Measurements from ENCODE around the gene LRCH4. TPM values are rescaled to one million over a fixed set of nuclear protein-coding genes. Genes with fewer than 3 reads are reported as not detected.
"Not testable (repeated sequence)": the region's sequence is repeated elsewhere in the genome, so short reads cannot be mapped to it uniquely, and the experiment has no call there.

LRCH4 gene
- total RNA-seq, 1 donor = 153 TPM

DNA sequence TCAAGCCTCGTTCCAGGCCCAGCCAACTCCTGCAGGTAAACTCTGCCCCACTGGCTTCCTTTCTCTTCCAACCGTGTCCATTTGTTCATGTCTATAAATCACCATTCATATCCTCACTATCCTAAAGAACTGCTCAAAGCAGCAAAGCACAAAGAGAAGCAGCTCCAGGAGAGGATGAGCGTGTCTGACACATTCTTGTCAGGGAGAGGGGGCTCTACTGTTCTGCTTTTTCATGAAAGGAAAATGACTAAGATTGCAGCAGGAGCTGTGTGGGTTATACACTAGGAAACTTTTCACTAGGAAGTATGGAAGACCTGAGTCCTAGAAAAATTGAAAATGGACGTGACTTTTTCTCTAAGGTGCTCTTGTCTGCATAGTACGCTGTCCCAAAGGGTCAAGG is 30.2 kb downstream of the LRCH4 start:
- no peak overlapping the region for H3K4me3 ChIP-seq (ENCODE audit: low read length)
- H3K27me3 ChIP-seq (ENCODE audit: insufficient read depth, low read length) = no peaks in the 10 kb centered on the region
- H3K9me3 ChIP-seq (ENCODE audit: low read depth, low read length) = no peaks in the 10 kb centered on the region
- peaks cover 25% of the 10 kb centered on the region for H3K4me1 ChIP-seq (ENCODE audit: insufficient read depth, low read length)

- H3K9me3 ChIP-seq (ENCODE audit: low read depth, low read length) = no peaks in the 10 kb centered on the region
- no peaks in the 10 kb centered on the region for H3K27me3 ChIP-seq (ENCODE audit: insufficient read depth, low read length)
- no peak overlapping the region for H3K4me3 ChIP-seq (ENCODE audit: low read length)
- peaks cover 49% of the 10 kb centered on the region for H3K4me1 ChIP-seq (ENCODE audit: insufficient read depth, low read length)
Observed at GRCh38 chr7:100553032-100553431, 32.9 kb downstream of the LRCH4 start.

DNA sequence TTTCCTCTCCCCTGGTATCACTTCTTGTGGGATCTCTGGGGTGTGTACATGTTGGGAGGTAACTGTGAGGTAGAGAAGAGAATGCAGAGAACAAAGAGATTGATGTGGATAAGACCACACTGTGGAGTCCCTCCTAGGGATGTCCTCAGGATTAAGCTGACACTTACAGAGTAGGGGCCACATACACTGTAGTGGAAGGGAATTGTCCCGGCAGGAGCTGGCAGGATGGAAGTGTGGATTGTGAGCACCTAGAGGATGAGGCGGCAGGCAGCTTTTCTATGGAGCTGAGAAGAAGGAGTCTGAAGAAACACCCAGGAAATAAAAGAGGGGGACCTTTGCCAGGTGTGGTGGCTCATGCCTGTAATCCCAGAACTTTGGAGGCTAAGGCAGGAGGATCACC is 33.4 kb downstream of the LRCH4 start:
- H3K4me3 ChIP-seq (ENCODE audit: low read length) = no peak overlapping the region
- no peaks in the 10 kb centered on the region for H3K27me3 ChIP-seq (ENCODE audit: insufficient read depth, low read length)
- H3K9me3 ChIP-seq (ENCODE audit: low read depth, low read length) = no peaks in the 10 kb centered on the region
- peaks cover 54% of the 10 kb centered on the region for H3K4me1 ChIP-seq (ENCODE audit: insufficient read depth, low read length)

- not testable (repeated sequence) for H3K9me3 ChIP-seq (ENCODE audit: low read depth, low read length); H3K4me3 ChIP-seq (ENCODE audit: low read length); H3K27me3 ChIP-seq (ENCODE audit: insufficient read depth, low read length)
- H3K4me1 ChIP-seq (ENCODE audit: insufficient read depth, low read length) = peaks cover 68% of the 10 kb centered on the region
Observed at GRCh38 chr7:100548446-100548845, 37.5 kb downstream of the LRCH4 start.

DNA sequence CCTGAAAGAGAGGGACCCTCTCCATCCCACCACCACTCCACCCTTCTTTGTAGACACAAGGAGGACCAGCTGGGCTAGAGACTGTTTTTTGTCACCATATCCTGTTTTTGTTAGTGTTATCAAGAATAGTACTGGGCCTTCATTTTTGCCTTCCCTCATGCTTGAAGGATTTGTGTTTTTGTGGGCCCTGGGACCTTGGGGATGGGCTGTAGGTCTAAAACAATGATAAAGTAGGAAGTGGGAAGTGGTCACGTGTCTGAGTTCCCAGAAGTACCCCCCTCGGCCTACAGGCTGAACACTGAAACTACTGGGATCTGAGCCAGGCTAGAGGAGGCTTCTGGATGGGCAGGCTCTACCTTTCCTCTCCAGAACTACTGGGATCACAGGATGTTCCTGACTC is 38.1 kb downstream of the LRCH4 start:
- Histone ChIP-seq H3K9me3 (ENCODE audit: low read depth, low read length) (no peaks in the 10 kb centered on the region), H3K4me3 (ENCODE audit: low read length) (no peak overlapping the region), H3K27me3 (ENCODE audit: insufficient read depth, low read length) (no peaks in the 10 kb centered on the region), H3K4me1 (ENCODE audit: insufficient read depth, low read length) (peaks cover 70% of the 10 kb centered on the region)

- Histone ChIP-seq H3K9me3 (ENCODE audit: low read depth, low read length) (no peaks in the 10 kb centered on the region), H3K4me3 (ENCODE audit: low read length) (no peak overlapping the region), H3K4me1 (ENCODE audit: insufficient read depth, low read length) (peaks cover 75% of the 10 kb centered on the region), H3K27me3 (ENCODE audit: insufficient read depth, low read length) (no peaks in the 10 kb centered on the region)
Observed at GRCh38 chr7:100546926-100547800, 38.8 kb downstream of the LRCH4 start.

DNA sequence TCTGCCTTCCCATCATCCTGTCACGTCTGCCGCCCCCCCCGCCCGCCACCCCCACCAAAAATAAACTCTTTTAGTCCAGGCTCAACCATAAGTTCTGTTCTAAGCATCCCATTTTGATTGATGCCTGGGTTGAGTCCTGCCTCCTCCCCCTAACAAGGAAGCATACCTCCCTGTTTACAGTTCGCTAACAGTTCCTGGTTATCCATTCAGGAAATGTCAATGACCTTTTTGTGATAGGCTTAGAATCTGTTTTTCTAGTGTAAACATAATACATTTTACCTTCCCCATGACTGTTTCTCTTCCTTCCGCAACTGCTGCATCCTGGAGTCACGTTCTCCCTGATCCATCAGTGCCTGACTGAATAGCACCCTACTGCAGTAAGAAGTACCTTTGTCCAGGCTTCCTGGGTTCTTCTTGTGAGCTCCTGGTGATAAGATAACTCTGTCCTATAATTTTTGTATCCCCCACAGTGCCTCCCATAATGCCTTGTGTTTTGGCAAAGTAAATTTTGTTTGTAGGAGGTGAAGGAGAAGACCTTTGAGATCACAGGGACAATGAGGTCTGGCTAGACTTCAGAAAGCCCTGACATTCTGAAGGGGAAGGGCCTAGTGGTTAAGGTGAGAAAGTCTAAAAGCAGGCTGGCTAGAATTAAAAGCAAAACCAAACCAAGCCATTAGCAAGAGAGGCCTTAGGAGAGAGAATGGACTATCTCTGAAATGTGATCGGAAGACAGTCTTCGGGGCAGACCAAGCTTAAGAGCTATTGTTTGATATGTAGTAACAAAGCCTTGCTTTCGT is 39.6 kb downstream of the LRCH4 start:
- Histone ChIP-seq H3K4me3 (ENCODE audit: low read length) (no peak overlapping the region), H3K27me3 (ENCODE audit: insufficient read depth, low read length) (no peaks in the 10 kb centered on the region), H3K4me1 (ENCODE audit: insufficient read depth, low read length) (peaks cover 75% of the 10 kb centered on the region), H3K9me3 (ENCODE audit: low read depth, low read length) (no peaks in the 10 kb centered on the region)

DNA sequence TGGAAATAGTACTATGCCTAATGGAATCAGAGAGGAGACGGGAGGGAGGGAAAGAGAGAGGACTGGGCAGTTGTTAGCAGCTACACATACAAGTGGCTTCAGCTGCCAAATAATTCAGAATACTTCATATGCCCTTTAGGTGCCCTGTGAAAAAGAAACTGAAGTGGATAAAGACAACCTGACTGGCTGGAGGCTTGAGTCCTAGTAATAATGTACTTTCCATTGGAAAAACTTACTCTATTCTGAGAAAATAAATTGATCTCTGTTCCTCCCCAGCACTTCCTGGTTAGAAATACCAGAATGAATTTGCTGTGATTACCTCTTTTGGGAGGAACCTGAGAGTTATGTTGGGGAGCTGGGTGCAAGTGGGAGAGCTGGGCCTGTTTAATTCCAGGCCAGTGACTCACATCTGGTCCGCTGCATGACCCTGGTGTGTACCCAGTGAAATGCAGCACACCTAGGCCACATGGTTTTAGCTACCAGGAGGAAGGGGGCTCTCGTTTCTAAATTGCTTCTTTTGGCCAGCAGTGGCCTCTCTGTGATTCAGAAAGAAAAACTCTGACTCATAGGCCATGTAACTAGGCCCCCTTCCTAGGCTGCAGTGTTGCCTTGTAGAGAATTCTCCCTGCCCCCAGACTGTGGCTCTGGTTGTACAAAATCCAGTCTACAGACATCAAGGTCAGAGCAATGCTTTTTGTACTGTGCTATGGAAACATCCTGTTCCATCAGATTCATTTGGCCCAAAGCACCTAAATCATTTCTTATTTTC is 40.4 kb downstream of the LRCH4 start:
- H3K9me3 ChIP-seq (ENCODE audit: low read depth, low read length) = no peaks in the 10 kb centered on the region
- peaks cover 73% of the 10 kb centered on the region for H3K4me1 ChIP-seq (ENCODE audit: insufficient read depth, low read length)
- no peak overlapping the region for H3K4me3 ChIP-seq (ENCODE audit: low read length)
- no peaks in the 10 kb centered on the region for H3K27me3 ChIP-seq (ENCODE audit: insufficient read depth, low read length)

DNA sequence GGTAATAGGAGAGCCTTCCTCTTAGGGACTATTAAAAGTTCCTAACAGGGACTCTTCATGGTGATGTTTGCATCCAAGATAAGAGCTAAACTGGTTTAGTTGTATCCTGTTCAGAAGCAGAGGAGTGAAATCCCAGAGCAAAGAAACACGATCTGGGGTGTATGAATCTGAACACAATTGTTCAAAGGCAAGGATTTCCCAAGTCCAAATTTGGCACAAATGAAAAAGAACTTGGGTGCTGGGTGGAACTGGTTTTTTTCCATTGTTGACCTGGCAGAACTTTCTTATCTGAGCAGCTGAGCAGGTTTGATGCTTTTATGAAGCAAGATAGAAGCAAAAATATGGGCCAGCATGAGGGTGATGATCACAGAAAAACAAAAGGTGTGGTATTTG is 41.0 kb downstream of the LRCH4 start:
- Histone ChIP-seq H3K4me3 (ENCODE audit: low read length) (no peak overlapping the region), H3K27me3 (ENCODE audit: insufficient read depth, low read length) (no peaks in the 10 kb centered on the region), H3K4me1 (ENCODE audit: insufficient read depth, low read length) (peaks cover 73% of the 10 kb centered on the region), H3K9me3 (ENCODE audit: low read depth, low read length) (no peaks in the 10 kb centered on the region)

GRCh38 chr7:100544386-100544785 is 41.5 kb downstream of the LRCH4 start:
- no peaks in the 10 kb centered on the region for H3K9me3 ChIP-seq (ENCODE audit: low read depth, low read length)
- H3K27me3 ChIP-seq (ENCODE audit: insufficient read depth, low read length) = no peaks in the 10 kb centered on the region
- peaks cover 72% of the 10 kb centered on the region for H3K4me1 ChIP-seq (ENCODE audit: insufficient read depth, low read length)
- H3K4me3 ChIP-seq (ENCODE audit: low read length) = no peak overlapping the region

- peaks cover 68% of the 10 kb centered on the region for H3K4me1 ChIP-seq (ENCODE audit: insufficient read depth, low read length)
- no peaks in the 10 kb centered on the region for H3K9me3 ChIP-seq (ENCODE audit: low read depth, low read length)
- no peaks in the 10 kb centered on the region for H3K27me3 ChIP-seq (ENCODE audit: insufficient read depth, low read length)
- no peak overlapping the region for H3K4me3 ChIP-seq (ENCODE audit: low read length)
Observed at GRCh38 chr7:100543586-100543985, 42.3 kb downstream of the LRCH4 start.

GRCh38 chr7:100541309-100541708 is 44.6 kb downstream of the LRCH4 start:
- not testable (repeated sequence) for H3K9me3 ChIP-seq (ENCODE audit: low read depth, low read length); H3K27me3 ChIP-seq (ENCODE audit: insufficient read depth, low read length); H3K4me3 ChIP-seq (ENCODE audit: low read length)
- peaks cover 50% of the 10 kb centered on the region for H3K4me1 ChIP-seq (ENCODE audit: insufficient read depth, low read length)

- Histone ChIP-seq H3K9me3 (ENCODE audit: low read depth, low read length) (no peaks in the 10 kb centered on the region), H3K4me3 (ENCODE audit: low read length) (peak overlapping the region; percentile 57), H3K4me1 (ENCODE audit: insufficient read depth, low read length) (peaks cover 39% of the 10 kb centered on the region), H3K27me3 (ENCODE audit: insufficient read depth, low read length) (no peaks in the 10 kb centered on the region)
Observed at GRCh38 chr7:100540073-100540723, 45.7 kb downstream of the LRCH4 start.

- Histone ChIP-seq H3K27me3 (ENCODE audit: insufficient read depth, low read length) (no peaks in the 10 kb centered on the region), H3K4me1 (ENCODE audit: insufficient read depth, low read length) (peaks cover 33% of the 10 kb centered on the region), H3K4me3 (ENCODE audit: low read length) (peak overlapping the region; percentile 57), H3K9me3 (ENCODE audit: low read depth, low read length) (no peaks in the 10 kb centered on the region)
Observed at GRCh38 chr7:100539436-100540006, 46.4 kb downstream of the LRCH4 start.
